Measurements from ENCODE around the gene NDUFA11. TPM values are rescaled to one million over a fixed set of nuclear protein-coding genes. Genes with fewer than 3 reads are reported as not detected.

Gene NDUFA11
- polyA plus RNA-seq, 3 donors = 188 to 552 (median 396) TPM

GRCh38 chr19:5867201-5868136 lies 36.1 kb downstream of the NDUFA11 start:
- no peak for DNase-seq
- no peak overlapping the region for H3K27ac ChIP-seq (ENCODE audit: low read depth in 1 of 2, low read length in 2 of 2)
- no peaks in the 10 kb centered on the region for H3K9me3 ChIP-seq (replicated peaks in 1 of 2; ENCODE audit: control insufficient read depth in 1 of 2, insufficient read depth in 1 of 2, low read length in 2 of 2)
- H3K27me3 ChIP-seq (ENCODE audit: control insufficient read depth in 2 of 2, insufficient read depth in 2 of 2, low read length in 2 of 2) = no peaks in the 10 kb centered on the region
- H4K20me1 ChIP-seq (ENCODE audit: insufficient read depth, low read length) = no peaks in the 10 kb centered on the region
- no peaks in the 10 kb centered on the region for H3K4me1 ChIP-seq (ENCODE audit: control insufficient read depth in 1 of 2, insufficient read depth in 2 of 2, low read length in 2 of 2)
- H3K4me1 Mint-ChIP-seq = no peaks in the 10 kb centered on the region
- no peaks in the 10 kb centered on the region for H3K9me3 Mint-ChIP-seq
- no peak overlapping the region for H3K4me3 Mint-ChIP-seq
- no peak for TF ChIP-seq CTCF (IDR thresholded peaks at IDR 0.05)
- H3K4me3 ChIP-seq (replicated peaks in 1 of 3; ENCODE audit: low read depth in 2 of 3, low read length in 3 of 3) = no peak overlapping the region
- H3K36me3 Mint-ChIP-seq = no peaks in the 10 kb centered on the region
- H3K27ac Mint-ChIP-seq = no peak overlapping the region
- H3K79me2 ChIP-seq (ENCODE audit: insufficient read depth, low read length) = no peaks in the 10 kb centered on the region
- no peak overlapping the region for H3K9ac ChIP-seq (ENCODE audit: insufficient read depth, low read length, poor library complexity, severe bottlenecking)
- intact Hi-C loops (cut with micrococcal nuclease) = no loop called here
- H3K4me2 ChIP-seq (replicated peaks; ENCODE audit: extremely low read depth, low read length, poor library complexity, severe bottlenecking) = no peak overlapping the region
- WGBS (ENCODE audit: insufficient coverage) = 95% methylated on average over 30 of the region's 31 CpGs
- no peaks in the 10 kb centered on the region for H3K36me3 ChIP-seq (replicated peaks in 1 of 2; ENCODE audit: control insufficient read depth in 1 of 2, insufficient read depth in 2 of 2, low read length in 2 of 2)
- peaks cover 1 to 7% (median 2%) of the 10 kb centered on the region in 3 donors for H3K27me3 Mint-ChIP-seq (ENCODE audit: low read depth in 3 of 3)
- no peak overlapping the region for H2AFZ ChIP-seq (ENCODE audit: insufficient read depth, low read depth, low read length, poor library complexity, severe bottlenecking)

DNA sequence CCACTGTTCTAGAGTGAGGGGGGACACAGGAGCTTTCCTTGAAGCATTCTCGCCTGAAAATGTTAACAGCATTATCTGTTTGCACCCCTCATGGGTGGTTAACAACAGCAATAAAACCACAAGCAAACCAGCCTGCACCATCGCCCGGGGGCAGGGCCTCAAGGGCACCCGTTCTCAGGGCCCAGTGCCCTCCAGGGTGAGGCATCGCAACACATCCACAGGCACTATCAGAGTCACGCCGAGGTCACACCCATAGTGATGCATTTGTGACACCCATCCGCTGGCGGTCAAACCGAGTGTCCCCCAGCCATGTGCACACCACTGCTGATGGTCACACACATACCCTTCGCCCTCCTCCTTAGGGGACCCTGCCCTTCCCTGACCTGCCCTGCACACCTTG lies 37.8 kb downstream of the NDUFA11 start:
- TF ChIP-seq CTCF (IDR thresholded peaks at IDR 0.05) = no peak
- H3K36me3 ChIP-seq (replicated peaks in 1 of 2; ENCODE audit: control insufficient read depth in 1 of 2, insufficient read depth in 2 of 2, low read length in 2 of 2) = no peaks in the 10 kb centered on the region
- peaks cover 1 to 4% (median 2%) of the 10 kb centered on the region in 3 donors for H3K27me3 Mint-ChIP-seq (ENCODE audit: low read depth in 3 of 3)
- H3K9me3 ChIP-seq (replicated peaks in 1 of 2; ENCODE audit: control insufficient read depth in 1 of 2, insufficient read depth in 1 of 2, low read length in 2 of 2) = no peaks in the 10 kb centered on the region
- H3K27ac Mint-ChIP-seq = no peak overlapping the region
- H3K4me3 ChIP-seq (replicated peaks in 1 of 3; ENCODE audit: low read depth in 2 of 3, low read length in 3 of 3) = no peak overlapping the region
- no peaks in the 10 kb centered on the region for H3K36me3 Mint-ChIP-seq
- WGBS (ENCODE audit: insufficient coverage) = 89% methylated on average over 11 of the region's 11 CpGs
- no peak overlapping the region for H3K9ac ChIP-seq (ENCODE audit: insufficient read depth, low read length, poor library complexity, severe bottlenecking)
- no peaks in the 10 kb centered on the region for H3K27me3 ChIP-seq (ENCODE audit: control insufficient read depth in 2 of 2, insufficient read depth in 2 of 2, low read length in 2 of 2)
- DNase-seq = no peak
- intact Hi-C loops (cut with micrococcal nuclease) = no loop called here
- H4K20me1 ChIP-seq (ENCODE audit: insufficient read depth, low read length) = no peaks in the 10 kb centered on the region
- H3K9me3 Mint-ChIP-seq = no peaks in the 10 kb centered on the region
- no peaks in the 10 kb centered on the region for H3K4me1 Mint-ChIP-seq
- no peak overlapping the region for H3K27ac ChIP-seq (ENCODE audit: low read depth in 1 of 2, low read length in 2 of 2)
- no peaks in the 10 kb centered on the region for H3K79me2 ChIP-seq (ENCODE audit: insufficient read depth, low read length)
- no peak overlapping the region for H3K4me3 Mint-ChIP-seq
- no peak overlapping the region for H2AFZ ChIP-seq (ENCODE audit: insufficient read depth, low read depth, low read length, poor library complexity, severe bottlenecking)
- H3K4me2 ChIP-seq (replicated peaks; ENCODE audit: extremely low read depth, low read length, poor library complexity, severe bottlenecking) = no peak overlapping the region
- H3K4me1 ChIP-seq (ENCODE audit: control insufficient read depth in 1 of 2, insufficient read depth in 2 of 2, low read length in 2 of 2) = no peaks in the 10 kb centered on the region
